AG09309 (cell line): ENCODE measurements around the gene MTARC2.
A peak's percentile ranks its signal among the peaks of the same experiment; 100 is the strongest.
"Not testable (repeated sequence)": the region's sequence is repeated elsewhere in the genome, so short reads cannot be mapped to it uniquely, and the experiment has no call there.

Experiments used
- DNase-seq: peaks from one replicate; pipeline ENCODE4 v3.0.0-alpha.2; 2010; ENCODE audit warnings: low read depth
- H3K4me3 ChIP-seq: 2 replicates; pipeline ENCODE4 v1.5.1; 2011; ENCODE audit warnings: mild to moderate bottlenecking, low read depth, low read length, moderate library complexity; ENCODE audit not compliant: control insufficient read depth
- TF ChIP-seq, protein P1 (sequence below): IDR thresholded peaks from 2 replicates; pipeline ENCODE4 v1.5.1; 2011; ENCODE audit warnings: mild to moderate bottlenecking, low read depth, low read length, inconsistent platforms; ENCODE audit not compliant: insufficient read depth, control insufficient read depth; ENCODE audit errors: missing control alignments

MTARC2 gene

DNA sequence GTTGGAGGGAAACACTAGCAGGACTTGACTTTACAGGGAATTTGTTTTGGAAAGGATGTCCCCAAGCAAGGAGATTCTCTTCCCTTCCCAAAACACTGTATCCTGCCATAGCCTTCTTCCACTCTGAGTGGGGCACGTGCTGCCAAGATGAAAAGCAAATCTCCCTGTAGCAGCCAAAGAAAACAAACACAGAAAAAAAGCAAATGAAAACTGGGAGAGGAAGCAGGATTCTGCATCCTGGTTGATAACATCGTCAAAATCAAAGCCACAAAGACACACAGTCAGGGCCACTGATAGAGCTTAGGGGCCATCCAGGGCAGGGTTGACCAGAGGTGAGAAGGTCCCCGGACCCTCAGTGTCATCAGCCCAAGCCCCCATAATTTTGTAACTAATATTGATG lies 16.0 kb upstream of the MTARC2 start:
- TF ChIP-seq, protein P1, sequence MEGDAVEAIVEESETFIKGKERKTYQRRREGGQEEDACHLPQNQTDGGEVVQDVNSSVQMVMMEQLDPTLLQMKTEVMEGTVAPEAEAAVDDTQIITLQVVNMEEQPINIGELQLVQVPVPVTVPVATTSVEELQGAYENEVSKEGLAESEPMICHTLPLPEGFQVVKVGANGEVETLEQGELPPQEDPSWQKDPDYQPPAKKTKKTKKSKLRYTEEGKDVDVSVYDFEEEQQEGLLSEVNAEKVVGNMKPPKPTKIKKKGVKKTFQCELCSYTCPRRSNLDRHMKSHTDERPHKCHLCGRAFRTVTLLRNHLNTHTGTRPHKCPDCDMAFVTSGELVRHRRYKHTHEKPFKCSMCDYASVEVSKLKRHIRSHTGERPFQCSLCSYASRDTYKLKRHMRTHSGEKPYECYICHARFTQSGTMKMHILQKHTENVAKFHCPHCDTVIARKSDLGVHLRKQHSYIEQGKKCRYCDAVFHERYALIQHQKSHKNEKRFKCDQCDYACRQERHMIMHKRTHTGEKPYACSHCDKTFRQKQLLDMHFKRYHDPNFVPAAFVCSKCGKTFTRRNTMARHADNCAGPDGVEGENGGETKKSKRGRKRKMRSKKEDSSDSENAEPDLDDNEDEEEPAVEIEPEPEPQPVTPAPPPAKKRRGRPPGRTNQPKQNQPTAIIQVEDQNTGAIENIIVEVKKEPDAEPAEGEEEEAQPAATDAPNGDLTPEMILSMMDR, result no peak
- no peak for DNase-seq
- no peak overlapping the region for H3K4me3 ChIP-seq

DNA sequence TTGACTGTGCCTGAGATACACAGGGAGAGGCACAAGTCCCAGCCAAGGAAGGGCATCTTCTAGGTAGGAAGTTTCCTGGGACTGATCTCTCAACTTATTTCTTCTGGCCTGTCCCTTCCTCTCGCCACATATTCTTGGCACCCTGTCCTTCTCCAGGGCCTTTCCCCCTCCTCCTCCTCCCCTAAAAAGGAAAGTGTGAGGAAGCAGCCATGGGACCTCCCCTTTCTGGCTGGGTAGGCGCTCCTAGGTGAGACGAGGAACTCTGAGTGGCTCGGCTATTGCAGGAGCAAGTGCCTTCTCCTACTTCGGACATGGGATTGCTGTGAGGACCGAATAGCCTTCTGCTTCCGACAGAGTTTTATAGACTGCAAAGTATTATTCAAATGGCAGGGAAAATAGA lies 15.5 kb upstream of the MTARC2 start:
- DNase-seq, result no peak
- TF ChIP-seq, protein P1, result no peak
- no peak overlapping the region for H3K4me3 ChIP-seq

DNA sequence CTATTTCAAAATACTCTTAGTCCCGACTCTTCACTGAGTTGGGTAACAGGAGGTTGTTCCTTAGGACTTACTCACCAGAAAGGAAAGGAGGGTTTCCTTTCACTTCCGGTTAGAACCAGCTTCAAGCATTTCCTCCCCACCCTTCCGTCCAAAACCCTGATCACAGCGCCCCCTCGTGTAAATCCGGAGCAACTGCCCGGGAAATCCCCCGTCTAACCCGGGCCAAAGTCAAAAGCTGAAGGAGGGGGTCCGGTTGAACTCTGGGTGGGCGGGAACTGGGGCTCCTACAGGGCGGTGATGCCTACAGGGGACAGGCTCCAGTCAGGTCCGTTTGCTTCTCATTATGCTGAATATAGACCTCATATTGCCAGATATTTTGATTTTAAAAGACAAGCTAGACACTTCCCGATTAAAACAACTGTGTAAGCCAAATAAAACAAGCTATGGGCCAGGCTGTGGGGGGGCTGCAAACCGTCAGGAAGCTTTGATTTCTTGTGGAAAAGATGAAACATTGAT lies 15.0 kb upstream of the MTARC2 start:
- peak; percentile 85 for DNase-seq
- H3K4me3 ChIP-seq, result peak overlapping the region; percentile 8; the same call in 1 of the 2 replicates
- TF ChIP-seq, protein P1, result peak; percentile 86

DNA sequence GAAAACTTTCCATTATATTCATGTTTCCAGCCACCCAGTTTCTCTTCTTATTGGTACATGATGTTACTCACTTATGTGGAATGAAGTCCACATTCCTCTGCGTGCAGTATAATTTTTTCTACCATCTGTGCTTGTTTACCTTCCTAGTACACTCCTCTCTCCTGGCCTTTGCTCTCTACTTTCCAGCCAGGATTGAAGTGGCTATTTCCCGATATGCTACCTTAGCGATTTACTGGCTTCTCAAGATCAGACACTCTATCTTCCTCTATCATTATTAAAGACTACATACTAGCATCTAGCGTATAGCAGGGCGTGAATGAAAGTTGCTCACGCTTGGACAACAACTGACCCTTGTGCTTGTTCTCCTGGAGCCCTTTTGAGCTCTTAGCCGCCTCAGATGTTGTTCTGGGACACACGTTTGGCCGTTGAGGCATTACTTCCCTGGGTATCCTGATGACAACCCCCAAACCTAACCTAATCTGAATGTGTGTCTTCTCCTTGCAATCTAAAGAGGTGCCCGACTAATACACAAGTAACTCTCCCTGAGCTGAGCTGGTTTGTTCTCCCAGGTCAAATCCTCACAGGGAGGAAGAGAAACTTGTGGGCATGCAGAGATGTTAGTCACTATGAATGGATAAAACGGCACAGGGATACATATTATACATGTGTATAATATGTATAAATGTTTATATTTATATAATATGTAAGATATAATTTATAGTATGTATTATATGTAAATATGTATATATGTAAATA lies 13.4 kb upstream of the MTARC2 start:
- DNase-seq, result peak; percentile 24
- H3K4me3 ChIP-seq, result no peak overlapping the region
- TF ChIP-seq, protein P1, result no peak

DNA sequence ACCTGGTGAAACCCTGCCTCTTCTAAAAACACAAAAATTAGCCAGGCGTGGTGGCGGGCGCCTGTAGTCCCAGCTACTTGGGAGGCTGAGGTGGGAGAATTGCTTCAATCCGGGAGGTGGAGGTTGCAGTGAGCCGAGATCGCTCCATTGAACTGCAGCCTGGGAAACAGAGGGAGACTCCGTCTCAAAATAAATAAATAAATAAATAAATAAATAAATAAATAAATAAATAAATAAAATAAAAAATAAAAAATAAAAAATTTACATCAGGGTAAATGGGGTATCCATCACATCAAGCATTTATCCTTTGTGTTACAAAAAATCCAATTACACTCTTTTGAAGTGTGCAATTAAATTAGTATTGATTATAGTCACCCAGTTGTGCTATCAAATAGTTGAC lies 11.8 kb upstream of the MTARC2 start:
- not testable (repeated sequence) for DNase-seq, H3K4me3 ChIP-seq

DNA sequence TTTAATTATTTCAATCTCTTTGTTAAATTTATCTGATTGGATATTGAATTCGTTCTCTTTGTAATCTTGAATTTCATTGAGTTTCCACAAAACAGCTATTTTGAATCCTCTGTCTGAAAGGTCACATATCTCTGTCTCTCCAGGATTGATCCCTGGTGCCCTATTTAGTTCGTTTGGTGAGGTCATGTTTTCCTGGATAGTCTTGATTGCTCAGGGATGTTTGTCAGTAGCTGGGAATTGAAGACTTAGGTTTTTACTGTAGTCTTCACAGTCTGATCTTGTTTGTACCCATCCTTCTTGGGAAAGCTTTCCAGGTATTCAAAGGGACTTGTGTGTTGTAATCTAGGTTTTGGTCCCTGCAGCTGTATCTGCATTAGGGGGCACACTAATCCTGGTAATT lies 6.8 kb upstream of the MTARC2 start:
- no peak for DNase-seq
- TF ChIP-seq, protein P1, result no peak
- H3K4me3 ChIP-seq, result no peak overlapping the region

DNA sequence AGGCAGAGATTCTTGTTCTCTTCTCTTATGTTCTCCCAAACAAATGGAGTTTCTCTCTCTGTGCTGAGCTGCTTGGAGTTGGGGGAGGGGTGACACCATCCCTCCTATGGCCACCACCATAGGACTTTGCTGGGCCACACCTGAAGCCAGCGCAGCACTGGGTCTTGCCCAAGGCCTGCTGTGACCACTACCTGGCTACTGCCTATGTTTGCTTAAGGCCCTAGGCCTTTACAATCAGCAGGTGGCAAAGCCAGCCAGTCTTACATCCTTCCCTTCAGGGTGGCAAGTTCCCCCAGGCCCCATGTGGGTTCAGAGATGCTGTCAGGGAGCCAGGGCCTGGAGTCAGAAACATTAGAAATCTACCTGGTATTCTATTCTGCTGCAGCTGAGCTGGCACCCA lies 6.3 kb upstream of the MTARC2 start:
- no peak for DNase-seq
- TF ChIP-seq, protein P1, result no peak
- no peak overlapping the region for H3K4me3 ChIP-seq
